HG02763 (cell line): ENCODE data around the gene TLE2.
"Not testable (repeated sequence)": the region's sequence is repeated elsewhere in the genome, so short reads cannot be mapped to it uniquely, and the experiment has no call there.

Source experiments
- ATAC-seq: cut with Tn5 transposase; IDR thresholded peaks from one replicate; pipeline ENCODE4 v1.9.1; 2021; ENCODE audit warnings: mild to moderate bottlenecking, moderate library complexity; ENCODE audit not compliant: unreplicated experiment

The TLE2 gene

GRCh38 chr19:3056417-3057088, 27.5 kb upstream of the TLE2 start:
- no peak for ATAC-seq

GRCh38 chr19:3055741-3056416, 26.8 kb upstream of the TLE2 start:
- ATAC-seq = no peak

- ATAC-seq = no peak
Observed at GRCh38 chr19:3054972-3055740, 26.1 kb upstream of the TLE2 start.

- ATAC-seq = no peak
Observed at GRCh38 chr19:3054265-3054971, 25.3 kb upstream of the TLE2 start.

GRCh38 chr19:3053780-3054179, 24.7 kb upstream of the TLE2 start:
- ATAC-seq = no peak

- ATAC-seq = no peak
Observed at GRCh38 chr19:3053218-3053621, 24.1 kb upstream of the TLE2 start.

GRCh38 chr19:3050016-3050415, 20.9 kb upstream of the TLE2 start:
- not testable (repeated sequence) for ATAC-seq

- ATAC-seq = no peak
Observed at GRCh38 chr19:3049089-3049488, 20.0 kb upstream of the TLE2 start.

GRCh38 chr19:3048190-3048533, 19.1 kb upstream of the TLE2 start:
- no peak for ATAC-seq

- ATAC-seq = no peak
Observed at GRCh38 chr19:3047496-3048189, 18.6 kb upstream of the TLE2 start.

GRCh38 chr19:3046698-3047495, 17.8 kb upstream of the TLE2 start:
- no peak for ATAC-seq

GRCh38 chr19:3045885-3046697, 17.0 kb upstream of the TLE2 start:
- no peak for ATAC-seq

- no peak for ATAC-seq
Observed at GRCh38 chr19:3045191-3045590, 16.1 kb upstream of the TLE2 start.

- no peak for ATAC-seq
Observed at GRCh38 chr19:3042621-3043267, 13.7 kb upstream of the TLE2 start.

GRCh38 chr19:3041761-3042620, 12.9 kb upstream of the TLE2 start:
- no peak for ATAC-seq

GRCh38 chr19:3041327-3041726, 12.2 kb upstream of the TLE2 start:
- ATAC-seq = no peak

- ATAC-seq = no peak
Observed at GRCh38 chr19:3039641-3040077, 10.6 kb upstream of the TLE2 start.

- ATAC-seq = no peak
Observed at GRCh38 chr19:3039125-3039524, 10.0 kb upstream of the TLE2 start.
